MM.1S (cell line): Measurements from ENCODE around the gene RASL10B.

Source experiments
- DNase-seq: peaks from one replicate; pipeline ENCODE4 v3.0.0-alpha.2; 2015
- H2AFZ ChIP-seq: fragments of 300-600 bp; sonication (generic); 2 replicates; pipeline ENCODE4 v1.6.0; 2016; ENCODE audit warnings: antibody characterized with exemption, low read length
- H3F3A ChIP-seq: fragments of 300-600 bp; sonication (generic); 2 replicates; pipeline ENCODE4 v1.6.1; 2016; ENCODE audit warnings: mild to moderate bottlenecking, antibody characterized with exemption, low read length, moderate library complexity, mixed read lengths; ENCODE audit not compliant: insufficient read depth
- H3K27ac ChIP-seq: fragments of 300-600 bp; sonication (generic); 2 replicates; pipeline ENCODE4 v1.5.1; 2016; ENCODE audit warnings: mild to moderate bottlenecking, low read length
- H3K27me3 ChIP-seq: fragments of 300-600 bp; sonication (generic); replicated peaks from 2 replicates; pipeline ENCODE4 v1.6.0; 2016; ENCODE audit warnings: low read length; ENCODE audit not compliant: insufficient read depth
- H3K36me3 ChIP-seq: fragments of 300-600 bp; sonication (generic); replicated peaks from 2 replicates; pipeline ENCODE4 v1.6.1; 2016; ENCODE audit warnings: mild to moderate bottlenecking, low read length, mixed read lengths; ENCODE audit not compliant: insufficient read depth
- H3K4me1 ChIP-seq: fragments of 300-600 bp; sonication (generic); 2 replicates; pipeline ENCODE4 v1.6.1; 2016; ENCODE audit warnings: low read length, mixed read lengths
- H3K4me2 ChIP-seq: fragments of 300-600 bp; sonication (generic); 2 replicates; pipeline ENCODE4 v1.6.0; 2016; ENCODE audit warnings: low read depth, low read length
- H3K4me3 ChIP-seq: fragments of 300-600 bp; sonication (generic); 2 replicates; pipeline ENCODE4 v1.5.1; 2016; ENCODE audit warnings: low read length, mixed read lengths
- H3K79me2 ChIP-seq: fragments of 300-600 bp; sonication (generic); 2 replicates; pipeline ENCODE4 v1.6.1; 2016; ENCODE audit warnings: mixed run types, low read length, mixed read lengths
- H3K9ac ChIP-seq: fragments of 300-600 bp; sonication (generic); 2 replicates; pipeline ENCODE4 v1.6.1; 2016; ENCODE audit warnings: low read length, mixed read lengths
- H3K9me2 ChIP-seq: fragments of 300-600 bp; sonication (generic); replicated peaks from 2 replicates; pipeline ENCODE4 v1.6.1; 2016; ENCODE audit warnings: mild to moderate bottlenecking, low read length, mixed read lengths; ENCODE audit not compliant: insufficient read depth
- H3K9me3 ChIP-seq: fragments of 300-600 bp; sonication (generic); replicated peaks from 2 replicates; pipeline ENCODE4 v1.6.1; 2016; ENCODE audit warnings: mild to moderate bottlenecking, low read length, mixed read lengths; ENCODE audit not compliant: insufficient read depth
- H4K20me1 ChIP-seq: fragments of 300-600 bp; sonication (generic); 2 replicates; pipeline ENCODE4 v1.6.1; 2016; ENCODE audit warnings: mild to moderate bottlenecking, low read length, moderate library complexity, mixed read lengths; ENCODE audit not compliant: insufficient read depth
- CTCF ChIP-seq: fragments of 300-600 bp; sonication (generic); IDR thresholded peaks from 2 replicates; pipeline ENCODE4 v1.5.1; 2016; ENCODE audit warnings: antibody characterized with exemption, low read length, mixed read lengths
- EZH2 ChIP-seq: fragments of 300-600 bp; sonication (generic); optimal IDR thresholded peaks from 2 replicates; pipeline ENCODE3; 2017; ENCODE audit warnings: low read depth, mild to moderate bottlenecking, antibody characterized with exemption, low read length, mixed read lengths
- EZH2phosphoT487 ChIP-seq: fragments of 300-600 bp; sonication (generic); IDR thresholded peaks from 2 replicates; pipeline ENCODE4 v1.6.1; 2018; ENCODE audit warnings: antibody characterized with exemption, low read length

RASL10B gene

GRCh38 chr17:35744830-35745229 lies 13.4 kb downstream of the RASL10B start:
- H3F3A ChIP-seq, result no peaks in the 10 kb centered on the region
- H3K4me1 ChIP-seq, result no peaks in the 10 kb centered on the region
- H3K27ac ChIP-seq, result no peak overlapping the region
- H3K9me3 ChIP-seq, result no peaks in the 10 kb centered on the region
- no peak for TF ChIP-seq EZH2
- TF ChIP-seq CTCF, result no peak
- TF ChIP-seq EZH2phosphoT487, result no peak
- peaks cover 53% of the 10 kb centered on the region for H3K27me3 ChIP-seq
- H3K79me2 ChIP-seq, result no peaks in the 10 kb centered on the region
- no peaks in the 10 kb centered on the region for H3K36me3 ChIP-seq
- H3K4me2 ChIP-seq, result no peak overlapping the region
- no peak overlapping the region for H3K4me3 ChIP-seq
- no peak for DNase-seq
- no peaks in the 10 kb centered on the region for H3K9me2 ChIP-seq
- H2AFZ ChIP-seq, result no peak overlapping the region
- no peak overlapping the region for H3K9ac ChIP-seq
- no peaks in the 10 kb centered on the region for H4K20me1 ChIP-seq

GRCh38 chr17:35745246-35745645 lies 13.8 kb downstream of the RASL10B start:
- no peaks in the 10 kb centered on the region for H3K4me1 ChIP-seq
- no peaks in the 10 kb centered on the region for H3F3A ChIP-seq
- H3K27me3 ChIP-seq, result peaks cover 58% of the 10 kb centered on the region
- H3K9me3 ChIP-seq, result no peaks in the 10 kb centered on the region
- no peak overlapping the region for H2AFZ ChIP-seq
- no peak for TF ChIP-seq CTCF
- TF ChIP-seq EZH2, result no peak
- TF ChIP-seq EZH2phosphoT487, result no peak
- DNase-seq, result no peak
- no peaks in the 10 kb centered on the region for H3K79me2 ChIP-seq
- H3K4me2 ChIP-seq, result no peak overlapping the region
- no peak overlapping the region for H3K9ac ChIP-seq
- H3K9me2 ChIP-seq, result no peaks in the 10 kb centered on the region
- H3K27ac ChIP-seq, result no peak overlapping the region
- H3K4me3 ChIP-seq, result no peak overlapping the region
- H4K20me1 ChIP-seq, result no peaks in the 10 kb centered on the region
- no peaks in the 10 kb centered on the region for H3K36me3 ChIP-seq

GRCh38 chr17:35745749-35746320 lies 14.4 kb downstream of the RASL10B start:
- no peaks in the 10 kb centered on the region for H3K9me2 ChIP-seq
- H3F3A ChIP-seq, result no peaks in the 10 kb centered on the region
- H3K9ac ChIP-seq, result no peak overlapping the region
- no peak overlapping the region for H3K4me2 ChIP-seq
- no peaks in the 10 kb centered on the region for H4K20me1 ChIP-seq
- no peaks in the 10 kb centered on the region for H3K36me3 ChIP-seq
- H2AFZ ChIP-seq, result no peak overlapping the region
- no peaks in the 10 kb centered on the region for H3K9me3 ChIP-seq
- no peak overlapping the region for H3K27ac ChIP-seq
- no peaks in the 10 kb centered on the region for H3K79me2 ChIP-seq
- H3K4me1 ChIP-seq, result no peaks in the 10 kb centered on the region
- H3K27me3 ChIP-seq, result peaks cover 63% of the 10 kb centered on the region
- H3K4me3 ChIP-seq, result no peak overlapping the region
- no peak for TF ChIP-seq EZH2phosphoT487
- TF ChIP-seq EZH2, result no peak
- DNase-seq, result no peak

- no peak overlapping the region for H3K4me2 ChIP-seq
- H4K20me1 ChIP-seq, result no peaks in the 10 kb centered on the region
- H3K79me2 ChIP-seq, result no peaks in the 10 kb centered on the region
- H3K9me3 ChIP-seq, result no peaks in the 10 kb centered on the region
- no peaks in the 10 kb centered on the region for H3F3A ChIP-seq
- no peak overlapping the region for H3K4me3 ChIP-seq
- no peak overlapping the region for H3K9ac ChIP-seq
- no peaks in the 10 kb centered on the region for H3K4me1 ChIP-seq
- H3K27ac ChIP-seq, result no peak overlapping the region
- peaks cover 51% of the 10 kb centered on the region for H3K27me3 ChIP-seq
- TF ChIP-seq EZH2phosphoT487, result no peak
- no peak for TF ChIP-seq EZH2
- peak; percentile 86 for TF ChIP-seq CTCF
- DNase-seq, result peak; percentile 64
- H2AFZ ChIP-seq, result no peak overlapping the region
- no peaks in the 10 kb centered on the region for H3K9me2 ChIP-seq
- no peaks in the 10 kb centered on the region for H3K36me3 ChIP-seq
Measured at GRCh38 chr17:35747540-35748017, 16.1 kb downstream of the RASL10B start.
